Measurements from ENCODE around the gene SMAGP. TPM values are rescaled to one million over a fixed set of nuclear protein-coding genes. Genes with fewer than 3 reads are reported as not detected.
"Not testable (repeated sequence)": the region's sequence is repeated elsewhere in the genome, so short reads cannot be mapped to it uniquely, and the experiment has no call there.

The SMAGP gene
- polyA plus RNA-seq, 3 donors, result 25.4 to 25.9 (median 25.4) TPM

- not testable (repeated sequence) for DNase-seq (ENCODE audit: low read depth in 3 of 3, low spot score in 2 of 3)
Observed at GRCh38 chr12:51227112-51227511, 43.1 kb downstream of the SMAGP start.

GRCh38 chr12:51225771-51226170, 44.4 kb downstream of the SMAGP start:
- DNase-seq (ENCODE audit: low read depth in 3 of 3, low spot score in 2 of 3), result no peak

GRCh38 chr12:51225234-51225633, 45.0 kb downstream of the SMAGP start:
- DNase-seq (ENCODE audit: low read depth in 3 of 3, low spot score in 2 of 3), result no peak

- DNase-seq (ENCODE audit: low read depth in 3 of 3, low spot score in 2 of 3), result no peak
Observed at GRCh38 chr12:51224625-51225024, 45.6 kb downstream of the SMAGP start.

GRCh38 chr12:51222461-51222860, 47.8 kb downstream of the SMAGP start:
- DNase-seq (ENCODE audit: low read depth in 3 of 3, low spot score in 2 of 3), result no peak

- not testable (repeated sequence) for DNase-seq (ENCODE audit: low read depth in 3 of 3, low spot score in 2 of 3)
Observed at GRCh38 chr12:51219857-51220256, 50.4 kb downstream of the SMAGP start.

GRCh38 chr12:51219322-51219721, 50.9 kb downstream of the SMAGP start:
- no peak for DNase-seq (ENCODE audit: low read depth in 3 of 3, low spot score in 2 of 3)

- DNase-seq (ENCODE audit: low read depth in 3 of 3, low spot score in 2 of 3), result no peak
Observed at GRCh38 chr12:51218607-51219161, 51.5 kb downstream of the SMAGP start.

- DNase-seq (ENCODE audit: low read depth in 3 of 3, low spot score in 2 of 3), result peak in 2 of 3 donors; percentile 69 to 86
Observed at GRCh38 chr12:51217968-51218606, 52.1 kb downstream of the SMAGP start, which contains the start of gene POU6F1. POU6F1 (minus strand) TSS chr12:51218062; CDS start chr12:51206836, 11,226 bp downstream.

GRCh38 chr12:51217133-51217967, 52.9 kb downstream of the SMAGP start:
- DNase-seq (ENCODE audit: low read depth in 3 of 3, low spot score in 2 of 3), result no peak

- DNase-seq (ENCODE audit: low read depth in 3 of 3, low spot score in 2 of 3), result no peak
Observed at GRCh38 chr12:51216642-51217041, 53.6 kb downstream of the SMAGP start.

GRCh38 chr12:51214895-51215294, 55.3 kb downstream of the SMAGP start:
- no peak for DNase-seq (ENCODE audit: low read depth in 3 of 3, low spot score in 2 of 3)

GRCh38 chr12:51210690-51211395, 59.4 kb downstream of the SMAGP start:
- DNase-seq (ENCODE audit: low read depth in 3 of 3, low spot score in 2 of 3), result no peak

- DNase-seq (ENCODE audit: low read depth in 3 of 3, low spot score in 2 of 3), result no peak
Observed at GRCh38 chr12:51209259-51209658, 61.0 kb downstream of the SMAGP start.

GRCh38 chr12:51208016-51208660, 62.1 kb downstream of the SMAGP start:
- no peak for DNase-seq (ENCODE audit: low read depth in 3 of 3, low spot score in 2 of 3)

GRCh38 chr12:51205350-51205749, 64.9 kb downstream of the SMAGP start:
- DNase-seq (ENCODE audit: low read depth in 3 of 3, low spot score in 2 of 3), result no peak

- DNase-seq (ENCODE audit: low read depth in 3 of 3, low spot score in 2 of 3), result no peak
Observed at GRCh38 chr12:51202718-51203117, 67.5 kb downstream of the SMAGP start.

- no peak for DNase-seq (ENCODE audit: low read depth in 3 of 3, low spot score in 2 of 3)
Observed at GRCh38 chr12:51200806-51201205, 69.4 kb downstream of the SMAGP start.

- DNase-seq (ENCODE audit: low read depth in 3 of 3, low spot score in 2 of 3), result no peak
Observed at GRCh38 chr12:51200156-51200555, 70.1 kb downstream of the SMAGP start.

GRCh38 chr12:51199366-51199945, 70.8 kb downstream of the SMAGP start:
- DNase-seq (ENCODE audit: low read depth in 3 of 3, low spot score in 2 of 3), result no peak

All from right renal cortex interstitium (tissue), 3 donors.